Fibroblast of the conjunctiva (primary cell): Measurements from ENCODE around the gene WDSUB1.

ENCODE experiments used
- DNase-seq: peaks from one replicate; pipeline ENCODE4 v3.0.0-alpha.2; 2010; ENCODE audit warnings: low read depth

The WDSUB1 gene

GRCh38 chr2:159265171-159265576 lies 21.3 kb downstream of the WDSUB1 start:
- DNase-seq, result no peak

GRCh38 chr2:159262904-159263303 lies 23.6 kb downstream of the WDSUB1 start:
- no peak for DNase-seq

- DNase-seq, result no peak
Observed at GRCh38 chr2:159262226-159262625, 24.3 kb downstream of the WDSUB1 start.

- DNase-seq, result peak; percentile 2
Observed at GRCh38 chr2:159256159-159256558, 30.3 kb downstream of the WDSUB1 start.

DNA sequence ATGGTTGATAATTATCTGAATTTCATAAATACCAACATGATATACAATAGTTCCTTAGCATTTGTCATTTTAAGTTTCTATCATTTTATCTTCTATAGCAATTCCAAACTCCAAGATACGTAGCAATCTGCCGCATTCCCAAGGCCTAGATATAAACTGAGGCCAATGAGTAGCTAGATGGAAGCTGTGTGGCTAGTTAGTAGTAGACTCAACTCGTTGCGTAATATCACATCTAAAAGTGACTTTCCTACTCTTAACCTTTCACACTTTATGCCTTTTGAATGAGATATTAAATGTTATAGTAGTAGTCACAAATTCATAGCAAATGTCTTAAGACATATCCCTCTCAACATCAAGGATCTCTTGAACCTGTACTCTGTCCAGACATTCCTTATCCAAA lies 33.6 kb downstream of the WDSUB1 start:
- no peak for DNase-seq

- DNase-seq, result no peak
Observed at GRCh38 chr2:159251296-159252173, 35.0 kb downstream of the WDSUB1 start.

- peak; percentile 28 for DNase-seq
Observed at GRCh38 chr2:159249990-159250715, 36.4 kb downstream of the WDSUB1 start.

DNA sequence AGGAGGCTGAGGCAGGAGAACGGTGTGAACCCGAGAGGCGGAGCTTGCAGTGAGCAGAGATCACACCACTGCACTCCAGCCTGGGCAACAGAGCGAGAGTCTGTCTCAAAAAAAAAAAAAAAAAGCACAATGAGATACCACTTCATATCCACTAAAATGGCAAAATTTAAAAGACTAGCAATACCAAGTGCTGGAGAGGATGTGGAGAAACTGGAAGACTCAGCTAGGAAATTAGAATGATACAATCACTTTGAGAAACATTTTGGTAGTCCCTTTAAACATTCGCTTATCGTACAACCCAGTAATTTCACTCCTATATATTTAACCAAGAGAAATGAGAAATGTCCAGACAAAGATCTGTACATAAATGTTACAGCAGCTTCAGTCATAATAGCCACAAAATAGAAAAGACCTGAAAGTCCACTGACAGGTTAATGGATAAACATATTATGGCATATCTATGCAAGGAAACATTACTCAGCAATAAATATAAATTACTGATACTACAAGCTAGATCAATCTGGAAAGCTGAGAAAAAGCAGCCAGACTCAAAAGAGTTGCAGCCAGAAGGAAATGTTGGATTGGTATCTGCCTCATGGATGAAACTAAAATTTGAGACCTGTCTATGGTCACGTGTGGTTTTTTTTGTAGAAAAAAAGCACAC lies 40.0 kb downstream of the WDSUB1 start:
- DNase-seq, result no peak

DNA sequence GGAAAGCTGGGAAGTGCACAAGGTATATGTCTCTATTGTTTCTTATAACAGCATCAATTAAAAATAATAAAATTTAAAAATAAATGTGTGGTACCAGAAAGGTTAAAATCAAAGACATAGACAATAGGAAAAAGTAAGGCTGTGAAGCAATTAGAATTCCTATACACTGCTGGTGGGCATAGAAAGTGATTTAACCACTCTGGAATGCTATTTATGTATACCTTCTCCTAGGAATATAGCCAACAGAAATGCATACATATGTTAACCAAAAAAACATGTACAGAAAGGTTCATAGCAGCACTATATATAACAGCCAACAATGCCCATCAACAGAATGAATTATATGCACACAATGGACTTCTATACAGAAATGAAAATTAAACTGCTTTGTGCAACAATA lies 43.0 kb downstream of the WDSUB1 start:
- DNase-seq, result no peak

DNA sequence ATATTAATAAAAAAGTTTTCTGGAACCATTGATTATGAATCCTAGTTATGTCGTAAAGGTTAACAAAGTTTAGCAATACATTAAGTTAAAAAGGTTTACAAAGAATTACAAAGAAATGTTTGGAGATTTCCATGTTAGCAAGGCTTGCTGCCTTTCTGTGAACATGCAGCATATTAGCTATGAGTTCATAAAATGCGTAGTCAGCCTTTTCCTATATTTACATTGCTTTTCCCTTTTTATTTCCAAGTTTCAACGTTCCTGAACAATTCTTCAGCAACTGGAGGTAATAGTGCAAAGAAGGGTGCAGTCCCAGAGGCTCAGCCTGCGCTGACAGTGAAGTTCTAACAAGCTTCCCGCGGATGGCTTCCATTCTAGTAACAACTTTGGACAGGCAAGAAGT lies 51.6 kb downstream of the WDSUB1 start:
- no peak for DNase-seq

DNA sequence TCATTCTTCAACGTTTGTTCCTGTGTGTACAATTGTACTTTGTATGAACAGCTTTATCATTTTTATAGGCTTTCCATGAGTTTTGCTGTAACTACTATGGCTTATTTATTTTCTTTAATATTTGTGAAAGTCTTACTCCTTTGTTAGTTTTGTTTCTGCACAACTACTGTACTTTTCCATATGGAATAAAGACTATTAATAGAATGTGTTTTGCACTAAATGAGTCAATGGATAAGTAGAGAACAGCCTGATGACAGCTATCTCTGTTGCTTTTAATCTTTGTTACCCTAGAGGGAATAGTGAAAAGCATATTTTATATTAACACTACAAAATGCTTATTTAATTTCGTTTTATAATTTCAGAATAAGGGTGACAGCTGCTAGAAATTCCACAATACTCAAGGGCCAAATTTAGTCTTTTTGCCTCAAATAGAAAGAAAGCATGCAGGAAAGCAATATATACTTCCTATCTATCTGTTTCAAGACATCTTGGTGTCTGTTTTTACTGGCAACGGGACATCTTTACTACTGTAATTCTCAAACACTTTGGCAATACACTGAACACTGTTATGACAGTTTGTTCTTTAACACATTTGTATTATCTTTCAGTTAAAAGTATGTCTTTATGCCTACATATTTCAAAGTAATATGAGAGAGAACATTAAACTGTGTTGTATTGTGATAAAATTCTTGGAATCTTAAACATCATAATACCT lies 53.9 kb downstream of the WDSUB1 start:
- DNase-seq, result no peak

DNA sequence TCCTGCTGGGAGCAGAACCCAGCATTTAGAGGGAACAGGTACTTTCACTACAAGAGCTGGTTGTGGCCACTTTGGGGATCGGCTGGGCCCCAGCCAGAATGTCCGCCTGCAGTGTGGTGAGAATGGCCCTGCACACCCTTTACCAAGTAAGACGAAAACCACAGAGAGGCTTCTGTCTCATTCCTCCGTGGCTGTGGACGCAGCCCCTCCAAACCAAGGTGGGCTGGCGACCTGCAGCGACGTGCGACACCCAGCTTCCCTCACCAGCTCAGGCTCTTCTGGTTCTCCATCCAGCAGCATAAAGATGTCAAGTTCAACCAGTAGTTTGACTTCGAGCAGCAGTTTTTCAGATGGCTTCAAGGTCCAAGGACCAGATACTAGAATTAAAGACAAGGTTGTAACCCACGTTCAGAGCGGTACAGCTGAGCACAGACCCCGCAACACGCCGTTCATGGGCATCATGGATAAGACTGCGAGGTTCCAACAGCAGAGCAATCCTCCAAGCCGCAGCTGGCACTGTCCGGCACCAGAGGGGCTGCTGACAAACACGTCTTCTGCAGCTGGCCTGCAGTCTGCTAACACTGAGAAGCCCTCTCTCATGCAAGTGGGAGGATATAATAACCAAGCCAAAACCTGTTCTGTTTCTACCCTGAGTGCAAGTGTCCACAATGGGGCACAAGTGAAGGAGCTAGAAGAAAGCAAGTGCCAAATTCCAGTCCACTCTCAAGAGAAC lies 56.2 kb downstream of the WDSUB1 start:
- no peak for DNase-seq

- no peak for DNase-seq
Observed at GRCh38 chr2:159229476-159230144, 56.9 kb downstream of the WDSUB1 start.

DNA sequence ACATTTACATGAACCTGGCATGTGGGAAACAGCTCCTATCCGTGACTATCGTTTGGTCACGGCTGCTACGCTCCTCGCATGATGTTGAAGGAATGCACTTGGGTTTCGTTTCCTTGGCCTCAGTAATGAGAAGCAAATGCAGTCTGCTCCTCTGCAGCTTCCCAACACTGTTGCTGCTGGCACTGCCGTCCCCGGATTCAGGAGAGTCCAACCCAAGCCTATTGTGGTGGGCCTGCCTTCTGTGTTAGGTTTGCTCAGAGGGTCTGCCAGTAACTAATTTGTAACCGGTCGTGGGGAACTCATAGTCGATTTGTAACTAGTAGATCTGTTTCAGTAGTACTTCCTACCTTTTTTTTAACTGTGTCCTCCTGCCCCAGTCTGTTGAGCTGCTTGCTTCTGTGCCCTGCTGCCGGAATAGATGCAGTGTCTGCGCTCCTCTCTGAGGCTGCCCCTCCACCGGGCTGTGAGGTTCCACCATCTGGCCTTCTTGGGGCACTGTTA lies 58.4 kb downstream of the WDSUB1 start:
- peak; percentile 31 for DNase-seq

GRCh38 chr2:159227467-159227866 lies 59.0 kb downstream of the WDSUB1 start:
- no peak for DNase-seq

DNA sequence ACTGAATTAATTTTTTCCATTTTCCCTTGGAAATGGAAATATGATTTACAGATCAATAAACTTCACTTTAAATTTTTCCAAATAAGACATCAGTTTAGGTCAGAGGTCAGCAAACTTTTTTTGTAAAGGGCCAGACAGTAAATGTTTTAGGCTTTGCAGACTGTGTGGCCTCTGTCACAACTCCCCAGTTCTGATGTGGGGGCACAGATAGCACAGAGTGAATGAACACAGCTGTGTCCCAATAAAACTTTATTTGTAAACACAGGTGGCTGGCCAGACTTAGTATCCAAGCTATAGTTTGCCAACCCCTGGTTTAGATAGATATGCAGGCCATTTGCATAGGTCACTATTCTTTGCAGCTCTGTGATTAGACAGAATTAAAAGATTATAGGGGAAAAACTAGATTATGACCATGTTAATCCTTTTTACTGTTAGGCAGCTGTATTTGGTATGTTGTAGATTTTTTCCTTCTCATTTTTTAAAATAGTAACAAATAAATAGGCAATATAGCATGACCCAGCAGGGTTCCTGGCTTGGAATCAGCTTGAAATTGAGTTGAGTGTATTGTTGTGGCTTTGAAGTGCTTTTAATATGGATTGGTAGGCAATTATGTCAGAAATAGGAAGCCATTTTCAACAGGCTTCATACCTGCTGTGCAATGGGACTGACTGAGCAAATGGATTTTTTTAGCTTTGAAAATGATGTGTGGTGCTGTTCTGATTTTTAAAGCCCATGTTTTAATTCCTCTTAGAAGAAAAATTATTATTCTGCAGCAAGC lies 59.7 kb downstream of the WDSUB1 start:
- no peak for DNase-seq

- DNase-seq, result no peak
Observed at GRCh38 chr2:159226059-159226461, 60.4 kb downstream of the WDSUB1 start.

GRCh38 chr2:159225025-159226016 lies 61.2 kb downstream of the WDSUB1 start:
- DNase-seq, result no peak
